Mesodermal cell (in vitro differentiated cells): ENCODE measurements around the gene DRC3.

Source experiments
- H3K27ac ChIP-seq: 2 replicates; pipeline ENCODE4 v1.7.0; 2013; ENCODE audit warnings: mild to moderate bottlenecking, low read depth, low read length, moderate library complexity; ENCODE audit not compliant: severe bottlenecking
- H3K36me3 ChIP-seq: 2 replicates; pipeline ENCODE4 v1.7.1; 2013; ENCODE audit warnings: mild to moderate bottlenecking, low read length, moderate library complexity; ENCODE audit not compliant: control insufficient read depth, insufficient read depth
- H3K4me1 ChIP-seq: one replicate; pipeline ENCODE4 v1.7.1; 2013; ENCODE audit warnings: mild to moderate bottlenecking, low read length; ENCODE audit not compliant: insufficient read depth, control insufficient read depth, poor library complexity, severe bottlenecking
- H3K4me3 ChIP-seq: 2 replicates; pipeline ENCODE4 v1.7.0; 2013; ENCODE audit warnings: low read length, control low read depth, mild to moderate bottlenecking; ENCODE audit not compliant: insufficient read depth, poor library complexity, severe bottlenecking; ENCODE audit errors: extremely low read depth
- H3K9me3 ChIP-seq: 2 replicates; pipeline ENCODE4 v1.7.1; 2013; ENCODE audit warnings: mild to moderate bottlenecking, low read length, moderate library complexity; ENCODE audit not compliant: control insufficient read depth
- WGBS, 2 experiments: methylation state at CpG; one replicate each; pipeline ENCODE4 v1.1.5; 2013; ENCODE audit warnings: missing lambda C conversion rate in 2 of 2; ENCODE audit not compliant: insufficient coverage in 2 of 2; 5-methylcytosine and 5-hydroxymethylcytosine counted together

DRC3 gene

GRCh38 chr17:17966399-17966798 is 6.3 kb upstream of the DRC3 start:
- Histone ChIP-seq H3K4me3 (no peak overlapping the region), H3K36me3 (no peaks in the 10 kb centered on the region), H3K27ac (no peak overlapping the region), H3K4me1 (peaks cover 9% of the 10 kb centered on the region), H3K9me3 (no peaks in the 10 kb centered on the region)
- WGBS, 2 experiments: 88% methylated on average over 1 of the region's 3 CpGs

- no peak overlapping the region for H3K27ac ChIP-seq
- no peaks in the 10 kb centered on the region for H3K9me3 ChIP-seq
- no peaks in the 10 kb centered on the region for H3K36me3 ChIP-seq
- WGBS, 2 experiments: 20 to 60% methylated on average over 1 of the region's 1 CpG
- peaks cover 14% of the 10 kb centered on the region for H3K4me1 ChIP-seq
- peak overlapping the region; percentile 70 for H3K4me3 ChIP-seq
These were observed 1.8 kb upstream of the DRC3 start for GRCh38 chr17:17970699-17971430.

GRCh38 chr17:17971431-17972125 is 1.1 kb upstream of the DRC3 start:
- H3K9me3 ChIP-seq: no peaks in the 10 kb centered on the region
- H3K27ac ChIP-seq: no peak overlapping the region
- H3K4me3 ChIP-seq: peak overlapping the region; percentile 70
- H3K36me3 ChIP-seq: no peaks in the 10 kb centered on the region
- peaks cover 14% of the 10 kb centered on the region for H3K4me1 ChIP-seq
- WGBS, 2 experiments: 19 to 20% methylated on average over 30 of the region's 33 CpGs

- peak overlapping the region; percentile 77 for H3K27ac ChIP-seq
- no peaks in the 10 kb centered on the region for H3K36me3 ChIP-seq
- WGBS, 2 experiments: 2 to 13% methylated on average over 8 to 11 of the region's 13 CpGs
- peak overlapping the region; percentile 54 for H3K4me3 ChIP-seq
- H3K9me3 ChIP-seq: no peaks in the 10 kb centered on the region
- H3K4me1 ChIP-seq: peaks cover 14% of the 10 kb centered on the region
These were observed 241 bp downstream of the DRC3 start for GRCh38 chr17:17972952-17973254.

GRCh38 chr17:17975436-17975835 is 2.8 kb downstream of the DRC3 start:
- no peaks in the 10 kb centered on the region for H3K9me3 ChIP-seq
- peaks cover 14% of the 10 kb centered on the region for H3K4me1 ChIP-seq
- H3K36me3 ChIP-seq: no peaks in the 10 kb centered on the region
- no peak overlapping the region for H3K27ac ChIP-seq
- WGBS, 2 experiments: 66 to 73% methylated on average over 4 of the region's 8 CpGs
- no peak overlapping the region for H3K4me3 ChIP-seq

GRCh38 chr17:17976931-17977570 is 4.4 kb downstream of the DRC3 start:
- Histone ChIP-seq H3K36me3 (no peaks in the 10 kb centered on the region), H3K9me3 (no peaks in the 10 kb centered on the region), H3K4me1 (peaks cover 5% of the 10 kb centered on the region), H3K4me3 (no peak overlapping the region), H3K27ac (no peak overlapping the region)
- 87 to 90% methylated on average over 6 to 8 of the region's 10 CpGs for WGBS, 2 experiments

- 87 to 88% methylated on average over 9 to 14 of the region's 14 CpGs for WGBS, 2 experiments
- H3K4me1 ChIP-seq: no peaks in the 10 kb centered on the region
- no peaks in the 10 kb centered on the region for H3K9me3 ChIP-seq
- H3K36me3 ChIP-seq: no peaks in the 10 kb centered on the region
- no peak overlapping the region for H3K4me3 ChIP-seq
- no peak overlapping the region for H3K27ac ChIP-seq
These were observed 6.1 kb downstream of the DRC3 start for GRCh38 chr17:17978481-17979424.

- H3K9me3 ChIP-seq: no peaks in the 10 kb centered on the region
- no peaks in the 10 kb centered on the region for H3K36me3 ChIP-seq
- H3K4me3 ChIP-seq: no peak overlapping the region
- H3K27ac ChIP-seq: no peak overlapping the region
- no peaks in the 10 kb centered on the region for H3K4me1 ChIP-seq
- WGBS, 2 experiments: 87 to 92% methylated on average over 2 of the region's 3 CpGs
These were observed 7.1 kb downstream of the DRC3 start for GRCh38 chr17:17979778-17980177.

GRCh38 chr17:17981330-17981729 is 8.7 kb downstream of the DRC3 start:
- Histone ChIP-seq H3K27ac (no peak overlapping the region), H3K4me1 (no peaks in the 10 kb centered on the region), H3K4me3 (no peak overlapping the region), H3K9me3 (no peaks in the 10 kb centered on the region), H3K36me3 (no peaks in the 10 kb centered on the region)
- 86 to 92% methylated on average over 7 to 8 of the region's 9 CpGs for WGBS, 2 experiments

GRCh38 chr17:17982801-17983200 is 10.1 kb downstream of the DRC3 start:
- Histone ChIP-seq H3K4me3 (no peak overlapping the region), H3K27ac (no peak overlapping the region), H3K36me3 (no peaks in the 10 kb centered on the region), H3K4me1 (no peaks in the 10 kb centered on the region), H3K9me3 (no peaks in the 10 kb centered on the region)
- 93 to 98% methylated on average over 4 of the region's 9 CpGs for WGBS, 2 experiments
